Measurements from ENCODE around the gene RAPH1. TPM values are rescaled to one million over a fixed set of nuclear protein-coding genes. Genes with fewer than 3 reads are reported as not detected.

The RAPH1 gene
- polyA plus RNA-seq, 1 donor from 2014 or later: 13.9 TPM

- Histone ChIP-seq H3K79me2 (replicated peaks; ENCODE audit: insufficient read depth, low read length) (no peaks in the 10 kb centered on the region), H3K36me3 (ENCODE audit: insufficient read depth, low read length) (no peaks in the 10 kb centered on the region), H3K27me3 (ENCODE audit: insufficient read depth, low read depth, low read length) (no peaks in the 10 kb centered on the region), H3K27ac (ENCODE audit: low read length) (no peak overlapping the region), H3K4me3 (ENCODE audit: low read length) (no peak overlapping the region), H4K20me1 (ENCODE audit: insufficient read depth) (no peaks in the 10 kb centered on the region), H3K9me3 (ENCODE audit: low read length) (no peaks in the 10 kb centered on the region), H3K4me2 (ENCODE audit: low read length) (no peak overlapping the region), H2AFZ (ENCODE audit: low read depth, low read length) (no peak overlapping the region), H3F3A (ENCODE audit: insufficient read depth, low read length, poor library complexity, severe bottlenecking) (no peaks in the 10 kb centered on the region), H3K9ac (ENCODE audit: low read length) (no peak overlapping the region), H3K9me2 (ENCODE audit: insufficient read depth, low read length) (no peaks in the 10 kb centered on the region)
- TF ChIP-seq RAD21 (conservative IDR thresholded peaks at IDR 0.05) (no peak), TAF1 (IDR thresholded peaks at IDR 0.05; ENCODE audit: low read depth) (no peak), POLR2AphosphoS5 (IDR thresholded peaks at IDR 0.05) (no peak), REST (IDR thresholded peaks at IDR 0.05; ENCODE audit: borderline replicate concordance) (no peak), CTCF (IDR thresholded peaks at IDR 0.05; ENCODE audit: poor library complexity, severe bottlenecking) (no peak), SMC3 (conservative IDR thresholded peaks at IDR 0.05; ENCODE audit: poor library complexity) (no peak), EZH2 (IDR thresholded peaks at IDR 0.05; ENCODE audit: borderline replicate concordance, insufficient read depth, low read length, poor library complexity, severe bottlenecking) (no peak), MXI1 (conservative IDR thresholded peaks at IDR 0.05; ENCODE audit: poor library complexity, severe bottlenecking) (no peak), EP300 (conservative IDR thresholded peaks at IDR 0.05; ENCODE audit: poor library complexity, severe bottlenecking) (no peak)
These were observed 64.7 kb downstream of the RAPH1 start for GRCh38 chr2:203470371-203470770.

GRCh38 chr2:203469546-203469945 is 65.6 kb downstream of the RAPH1 start:
- TF ChIP-seq EZH2 (IDR thresholded peaks at IDR 0.05; ENCODE audit: borderline replicate concordance, insufficient read depth, low read length, poor library complexity, severe bottlenecking) (no peak), REST (IDR thresholded peaks at IDR 0.05; ENCODE audit: borderline replicate concordance) (no peak), CTCF (IDR thresholded peaks at IDR 0.05; ENCODE audit: poor library complexity, severe bottlenecking) (no peak), SMC3 (conservative IDR thresholded peaks at IDR 0.05; ENCODE audit: poor library complexity) (no peak), EP300 (conservative IDR thresholded peaks at IDR 0.05; ENCODE audit: poor library complexity, severe bottlenecking) (no peak), RAD21 (conservative IDR thresholded peaks at IDR 0.05) (no peak), POLR2AphosphoS5 (IDR thresholded peaks at IDR 0.05) (no peak)
- no peaks in the 10 kb centered on the region for H3K27me3 ChIP-seq (ENCODE audit: insufficient read depth, low read depth, low read length)
- H3K9me2 ChIP-seq (ENCODE audit: insufficient read depth, low read length): no peaks in the 10 kb centered on the region
- no peaks in the 10 kb centered on the region for H3F3A ChIP-seq (ENCODE audit: insufficient read depth, low read length, poor library complexity, severe bottlenecking)
- no peak overlapping the region for H3K27ac ChIP-seq (ENCODE audit: low read length)
- no peaks in the 10 kb centered on the region for H3K9me3 ChIP-seq (ENCODE audit: low read length)
- H3K79me2 ChIP-seq (replicated peaks; ENCODE audit: insufficient read depth, low read length): no peaks in the 10 kb centered on the region
- H3K36me3 ChIP-seq (ENCODE audit: insufficient read depth, low read length): no peaks in the 10 kb centered on the region
- no peaks in the 10 kb centered on the region for H4K20me1 ChIP-seq (ENCODE audit: insufficient read depth)
- H2AFZ ChIP-seq (ENCODE audit: low read depth, low read length): no peak overlapping the region
- no peak overlapping the region for H3K4me2 ChIP-seq (ENCODE audit: low read length)
- H3K9ac ChIP-seq (ENCODE audit: low read length): no peak overlapping the region
- H3K4me3 ChIP-seq (ENCODE audit: low read length): no peak overlapping the region
